Inferior parietal cortex (tissue), 1 donor: Measurements from ENCODE around the gene CEPT1.

ENCODE experiments used
- DNase-seq: peaks from one replicate; pipeline ENCODE4 v3.0.0-alpha.2; 2016; ENCODE audit errors: extremely low spot score

Gene CEPT1

GRCh38 chr1:111192658-111193519 is 52.9 kb downstream of the CEPT1 start:
- DNase-seq: no peak

GRCh38 chr1:111193712-111194480 is 53.9 kb downstream of the CEPT1 start:
- no peak for DNase-seq

GRCh38 chr1:111195002-111195684 is 55.1 kb downstream of the CEPT1 start:
- DNase-seq: no peak

- no peak for DNase-seq
Measured at GRCh38 chr1:111196213-111196612, 56.2 kb downstream of the CEPT1 start.

GRCh38 chr1:111197598-111198284 is 57.7 kb downstream of the CEPT1 start:
- no peak for DNase-seq

- no peak for DNase-seq
Measured at GRCh38 chr1:111198836-111199235, 58.8 kb downstream of the CEPT1 start.

GRCh38 chr1:111199329-111199728 is 59.3 kb downstream of the CEPT1 start:
- no peak for DNase-seq

- DNase-seq: peak; percentile 17
Measured at GRCh38 chr1:111199881-111200801, 60.1 kb downstream of the CEPT1 start, which contains the start of gene DENND2D. DENND2D (minus strand) TSS chr1:111200646; CDS start chr1:111200459, 187 bp downstream.

- no peak for DNase-seq
Measured at GRCh38 chr1:111200802-111201161, 60.8 kb downstream of the CEPT1 start.

- no peak for DNase-seq
Measured at GRCh38 chr1:111201275-111202090, 61.5 kb downstream of the CEPT1 start.

- no peak for DNase-seq
Measured at GRCh38 chr1:111202366-111202706, 62.3 kb downstream of the CEPT1 start.

GRCh38 chr1:111202707-111203623 is 62.9 kb downstream of the CEPT1 start:
- DNase-seq: no peak

- DNase-seq: no peak
Measured at GRCh38 chr1:111203681-111204200, 63.7 kb downstream of the CEPT1 start.

- no peak for DNase-seq
Measured at GRCh38 chr1:111204201-111204982, 64.4 kb downstream of the CEPT1 start.

- DNase-seq: no peak
Measured at GRCh38 chr1:111204983-111205713, 65.1 kb downstream of the CEPT1 start.

- no peak for DNase-seq
Measured at GRCh38 chr1:111205714-111206050, 65.7 kb downstream of the CEPT1 start.

GRCh38 chr1:111208921-111209320 is 68.9 kb downstream of the CEPT1 start:
- no peak for DNase-seq
